ENCODE results near the gene C6orf132.
"Not testable (repeated sequence)": the region's sequence is repeated elsewhere in the genome, so short reads cannot be mapped to it uniquely, and the experiment has no call there.

C6orf132 gene

GRCh38 chr6:42169780-42170179 is 27.4 kb upstream of the C6orf132 start:
- not testable (repeated sequence) for H3K4me1 Mint-ChIP-seq; H3K9me3 Mint-ChIP-seq; H3K27ac Mint-ChIP-seq; H3K4me3 Mint-ChIP-seq; ATAC-seq (replicated peaks); H3K36me3 Mint-ChIP-seq; DNase-seq
- H3K27me3 Mint-ChIP-seq = peaks cover 12% of the 10 kb centered on the region in 2 donors

GRCh38 chr6:42168650-42169049 is 26.2 kb upstream of the C6orf132 start:
- H3K9me3 Mint-ChIP-seq = no peaks in the 10 kb centered on the region
- peaks cover 12% of the 10 kb centered on the region in 2 donors for H3K27me3 Mint-ChIP-seq
- H3K36me3 Mint-ChIP-seq = no peaks in the 10 kb centered on the region
- H3K4me3 Mint-ChIP-seq = no peak overlapping the region
- no peak for ATAC-seq (replicated peaks)
- DNase-seq = no peak
- peaks cover 1 to 10% of the 10 kb centered on the region in 2 donors for H3K4me1 Mint-ChIP-seq
- H3K27ac Mint-ChIP-seq = no peak overlapping the region

GRCh38 chr6:42166444-42167141 is 24.2 kb upstream of the C6orf132 start:
- H3K9me3 Mint-ChIP-seq = no peaks in the 10 kb centered on the region
- H3K27ac Mint-ChIP-seq = no peak overlapping the region
- H3K36me3 Mint-ChIP-seq = no peaks in the 10 kb centered on the region
- DNase-seq (peak; percentile 41), ATAC-seq (replicated peaks) (peak; percentile 87 to 89)
- H3K27me3 Mint-ChIP-seq = peaks cover 15 to 22% of the 10 kb centered on the region in 2 donors
- H3K4me3 Mint-ChIP-seq = no peak overlapping the region
- H3K4me1 Mint-ChIP-seq = peaks cover 1 to 16% of the 10 kb centered on the region in 2 donors

DNA sequence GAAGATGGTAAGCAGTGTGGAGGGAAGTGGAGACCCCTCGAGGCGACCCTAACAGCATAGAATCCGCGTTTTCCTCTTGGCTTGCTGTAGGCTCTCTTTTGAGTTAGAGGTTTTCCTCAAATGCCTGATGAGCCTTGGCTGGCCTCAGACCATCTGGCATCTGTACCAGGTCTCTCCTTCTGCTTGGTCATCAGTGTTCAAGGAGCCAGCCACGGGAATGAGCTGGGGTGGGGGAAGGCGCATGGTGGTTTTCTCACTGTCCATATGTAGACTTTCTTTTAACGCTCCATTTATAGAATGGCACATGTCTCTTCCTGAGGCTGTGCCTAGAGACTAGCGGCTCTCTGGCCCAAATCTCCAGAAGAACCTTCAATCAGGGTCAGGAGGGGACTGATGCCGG is 22.6 kb upstream of the C6orf132 start:
- Mint-ChIP-seq H3K9me3 (no peaks in the 10 kb centered on the region), H3K27me3 (peaks cover 27 to 29% of the 10 kb centered on the region in 2 donors), H3K4me3 (no peak overlapping the region), H3K4me1 (peaks cover 1 to 16% of the 10 kb centered on the region in 2 donors), H3K27ac (no peak overlapping the region), H3K36me3 (no peaks in the 10 kb centered on the region)
- DNase-seq (no peak), ATAC-seq (replicated peaks) (no peak)

DNA sequence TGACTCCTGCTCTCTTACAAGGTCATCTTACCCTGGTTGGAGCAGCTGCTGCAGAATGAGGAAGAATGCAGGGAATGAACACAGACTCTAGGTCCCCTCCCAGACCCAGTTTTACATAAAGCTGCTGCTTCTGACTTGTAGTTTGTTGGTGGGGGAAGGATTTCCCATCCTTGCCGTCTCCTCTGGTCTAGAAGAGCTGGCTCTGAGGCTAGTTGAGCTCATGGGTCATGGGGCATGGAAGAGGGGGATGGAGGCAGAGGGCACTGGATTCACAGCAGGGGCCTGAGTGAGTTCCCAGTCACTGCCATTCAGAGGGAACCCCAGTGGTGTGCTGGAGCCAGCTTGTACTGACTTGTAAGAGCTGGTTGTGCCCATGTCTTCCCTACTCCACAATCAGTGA is 21.6 kb upstream of the C6orf132 start:
- H3K27me3 Mint-ChIP-seq = peaks cover 27 to 29% of the 10 kb centered on the region in 2 donors
- DNase-seq = no peak
- no peak overlapping the region for H3K27ac Mint-ChIP-seq
- H3K9me3 Mint-ChIP-seq = no peaks in the 10 kb centered on the region
- H3K4me1 Mint-ChIP-seq = peaks cover 1 to 16% of the 10 kb centered on the region in 2 donors
- no peak overlapping the region for H3K4me3 Mint-ChIP-seq
- H3K36me3 Mint-ChIP-seq = no peaks in the 10 kb centered on the region
- ATAC-seq (replicated peaks) = no peak

GRCh38 chr6:42162812-42163211 is 20.4 kb upstream of the C6orf132 start:
- Mint-ChIP-seq H3K27ac (no peak overlapping the region), H3K36me3 (no peaks in the 10 kb centered on the region), H3K4me3 (no peak overlapping the region), H3K9me3 (no peaks in the 10 kb centered on the region), H3K27me3 (peaks cover 20 to 22% of the 10 kb centered on the region in 2 donors), H3K4me1 (peaks cover 1 to 16% of the 10 kb centered on the region in 2 donors)
- no peak for DNase-seq
- ATAC-seq (replicated peaks) = no peak

DNA sequence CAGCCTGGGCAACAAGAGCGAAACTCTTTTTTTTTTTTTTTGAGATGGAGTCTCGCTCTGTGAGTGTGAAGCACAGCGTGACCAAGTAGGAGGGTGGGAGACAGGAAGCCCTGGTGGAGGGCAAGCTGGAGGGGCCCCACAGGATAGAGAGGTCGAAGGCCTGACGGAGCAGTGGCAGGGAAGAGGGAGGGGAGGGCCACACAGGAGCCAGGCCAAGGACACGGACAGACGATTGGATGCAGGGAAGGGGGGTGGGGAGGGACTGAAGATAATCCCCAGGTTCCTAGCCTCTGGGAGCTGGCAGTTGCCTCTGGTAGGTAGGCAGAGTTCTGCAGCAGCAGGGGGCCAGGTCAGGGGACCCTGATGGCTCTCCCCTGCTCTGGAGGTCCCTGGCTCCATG is 20.0 kb upstream of the C6orf132 start:
- H3K27me3 Mint-ChIP-seq = peaks cover 20 to 22% of the 10 kb centered on the region in 2 donors
- H3K36me3 Mint-ChIP-seq = no peaks in the 10 kb centered on the region
- H3K4me1 Mint-ChIP-seq = peaks cover 1 to 16% of the 10 kb centered on the region in 2 donors
- H3K27ac Mint-ChIP-seq = no peak overlapping the region
- DNase-seq (no peak), ATAC-seq (replicated peaks) (no peak)
- no peak overlapping the region for H3K4me3 Mint-ChIP-seq
- H3K9me3 Mint-ChIP-seq = no peaks in the 10 kb centered on the region

- ATAC-seq (replicated peaks) = no peak
These were observed 17.1 kb upstream of the C6orf132 start for GRCh38 chr6:42159431-42160024.

DNA sequence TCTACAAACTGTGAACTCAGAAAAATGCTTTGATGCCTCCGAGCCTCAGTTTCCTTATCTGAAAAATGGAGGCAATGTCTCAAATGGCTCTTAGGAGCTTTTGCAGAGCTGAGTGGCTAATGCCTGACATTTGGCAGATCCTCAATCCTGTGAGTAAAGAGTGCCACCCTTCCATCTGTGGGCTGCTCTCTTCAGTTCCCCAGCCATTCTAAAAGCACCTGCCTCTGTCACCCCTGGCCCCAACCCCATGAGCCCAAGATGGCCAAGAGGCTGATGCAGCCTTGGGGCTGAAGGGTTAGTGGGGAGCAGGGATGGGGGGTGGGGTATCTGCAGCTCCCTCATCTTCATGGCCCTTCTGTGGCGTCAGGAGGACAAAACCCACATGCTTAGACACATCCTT is 16.2 kb upstream of the C6orf132 start:
- ATAC-seq (replicated peaks) (no peak), DNase-seq (no peak)
- Mint-ChIP-seq H3K36me3 (no peaks in the 10 kb centered on the region), H3K9me3 (no peaks in the 10 kb centered on the region), H3K27ac (no peak overlapping the region), H3K4me1 (peaks cover 0 to 6% of the 10 kb centered on the region in 2 donors), H3K27me3 (peaks cover 19 to 27% of the 10 kb centered on the region in 2 donors), H3K4me3 (no peak overlapping the region)

More at GRCh38 chr6:42159431-42160024, 17.1 kb upstream of the C6orf132 start:
- no peaks in the 10 kb centered on the region for H3K36me3 Mint-ChIP-seq
- peaks cover 15 to 22% of the 10 kb centered on the region in 2 donors for H3K27me3 Mint-ChIP-seq
- no peaks in the 10 kb centered on the region for H3K9me3 Mint-ChIP-seq
- DNase-seq = no peak
- H3K4me3 Mint-ChIP-seq = no peak overlapping the region
- H3K27ac Mint-ChIP-seq = no peak overlapping the region
- peaks cover 0 to 6% of the 10 kb centered on the region in 2 donors for H3K4me1 Mint-ChIP-seq

- Mint-ChIP-seq H3K4me3 (no peak overlapping the region), H3K9me3 (no peaks in the 10 kb centered on the region), H3K4me1 (peaks cover 0 to 6% of the 10 kb centered on the region in 2 donors), H3K36me3 (no peaks in the 10 kb centered on the region), H3K27ac (no peak overlapping the region), H3K27me3 (peaks cover 22 to 31% of the 10 kb centered on the region in 2 donors)
- DNase-seq (no peak), ATAC-seq (replicated peaks) (no peak)
These were observed 15.6 kb upstream of the C6orf132 start for GRCh38 chr6:42158011-42158410.

- DNase-seq (no peak), ATAC-seq (replicated peaks) (no peak)
- H3K27me3 Mint-ChIP-seq = peaks cover 23 to 32% of the 10 kb centered on the region in 2 donors
- no peaks in the 10 kb centered on the region for H3K4me1 Mint-ChIP-seq
- H3K4me3 Mint-ChIP-seq = no peak overlapping the region
- H3K27ac Mint-ChIP-seq = no peak overlapping the region
- no peaks in the 10 kb centered on the region for H3K36me3 Mint-ChIP-seq
- H3K9me3 Mint-ChIP-seq = no peaks in the 10 kb centered on the region
These were observed 14.2 kb upstream of the C6orf132 start for GRCh38 chr6:42156638-42157037.

DNA sequence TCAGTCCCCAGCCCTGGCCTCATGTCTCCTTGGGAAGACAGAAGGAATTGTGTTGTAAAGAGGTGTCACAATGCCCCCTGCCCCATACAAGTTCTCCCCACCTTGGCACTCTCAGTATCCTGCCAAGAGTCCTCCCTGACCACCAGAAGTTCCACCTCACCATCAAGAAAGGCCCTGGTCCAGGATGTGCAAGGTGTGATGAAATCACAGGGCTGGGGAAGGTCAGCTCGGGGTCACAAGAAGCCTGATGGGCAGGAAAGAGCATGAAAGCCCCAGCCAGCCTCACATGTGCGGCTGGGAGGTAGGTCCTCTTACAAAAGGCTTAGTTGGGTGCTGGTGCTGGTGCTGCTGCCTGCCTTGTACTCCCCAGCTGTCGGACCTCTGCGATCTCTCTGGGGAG is 12.9 kb upstream of the C6orf132 start:
- Mint-ChIP-seq H3K4me1 (no peaks in the 10 kb centered on the region), H3K4me3 (no peak overlapping the region), H3K27ac (no peak overlapping the region), H3K27me3 (peaks cover 13 to 27% of the 10 kb centered on the region in 2 donors), H3K9me3 (no peaks in the 10 kb centered on the region), H3K36me3 (no peaks in the 10 kb centered on the region)
- ATAC-seq (replicated peaks) (no peak), DNase-seq (no peak)

DNA sequence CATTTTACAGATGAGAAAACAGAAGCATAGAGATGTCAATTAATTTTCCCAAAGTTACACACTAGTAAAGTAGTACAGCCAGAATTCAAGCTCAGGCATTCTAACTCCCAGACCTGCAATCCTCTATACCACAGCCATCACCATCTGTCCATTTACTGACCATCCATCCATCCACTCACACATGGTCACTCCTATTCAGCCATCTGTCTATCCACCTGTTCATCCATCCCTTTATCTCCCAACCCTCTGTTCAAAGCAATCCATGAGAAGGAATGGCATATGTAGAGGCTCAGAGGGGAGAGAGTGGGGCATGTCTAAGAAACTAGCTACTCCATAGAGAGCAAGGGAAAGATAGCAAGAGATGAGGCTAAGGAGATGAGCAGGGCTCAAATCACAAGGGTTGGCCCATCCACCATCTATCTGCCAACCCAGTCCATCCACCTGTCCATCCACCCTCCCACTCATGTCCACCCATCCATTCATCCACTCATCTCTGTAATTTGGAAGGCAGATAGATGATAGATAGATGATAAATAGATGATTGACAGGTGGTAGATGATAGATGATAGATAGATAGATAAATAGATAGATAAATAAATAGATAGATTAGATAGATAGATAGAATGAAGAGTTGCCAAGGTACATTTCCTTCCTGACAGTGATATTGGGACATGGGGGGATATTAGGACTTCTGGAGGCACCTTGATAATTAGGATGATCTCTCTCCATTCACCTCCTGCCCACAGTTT is 12.2 kb upstream of the C6orf132 start:
- no peak overlapping the region for H3K4me3 Mint-ChIP-seq
- no peaks in the 10 kb centered on the region for H3K9me3 Mint-ChIP-seq
- no peak for ATAC-seq (replicated peaks)
- no peak for DNase-seq
- peaks cover 11 to 23% of the 10 kb centered on the region in 2 donors for H3K27me3 Mint-ChIP-seq
- no peak overlapping the region for H3K27ac Mint-ChIP-seq
- H3K4me1 Mint-ChIP-seq = no peaks in the 10 kb centered on the region
- no peaks in the 10 kb centered on the region for H3K36me3 Mint-ChIP-seq

DNA sequence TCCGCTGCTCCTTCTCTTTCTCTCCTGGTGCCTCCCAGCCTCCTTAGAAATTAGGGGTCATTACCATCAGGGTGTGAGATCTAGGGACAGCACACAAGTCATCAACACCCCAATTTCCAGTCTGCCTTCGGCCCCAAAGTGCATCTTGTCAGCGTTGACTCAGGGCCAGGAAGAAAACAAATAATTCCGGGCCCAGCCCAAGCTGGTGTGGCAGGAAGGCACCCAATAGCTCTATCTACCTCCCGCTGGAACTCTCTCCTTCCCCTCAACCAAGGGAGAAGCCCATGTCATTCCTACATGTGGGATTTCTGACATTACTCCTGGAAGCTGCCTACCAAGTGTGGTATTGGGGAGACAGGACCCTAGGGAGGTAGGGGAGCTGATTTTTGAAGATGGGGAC is 11.5 kb upstream of the C6orf132 start:
- H3K4me1 Mint-ChIP-seq = no peaks in the 10 kb centered on the region
- H3K27me3 Mint-ChIP-seq = peaks cover 14 to 19% of the 10 kb centered on the region in 2 donors

More for the DNA sequence above, 11.5 kb upstream of the C6orf132 start:
- Mint-ChIP-seq H3K4me3 (no peak overlapping the region), H3K36me3 (no peaks in the 10 kb centered on the region), H3K27ac (no peak overlapping the region), H3K9me3 (no peaks in the 10 kb centered on the region)
- ATAC-seq (replicated peaks) = no peak
- no peak for DNase-seq
